ENCODE results near the gene F2RL3. TPM values are rescaled to one million over a fixed set of nuclear protein-coding genes. Genes with fewer than 3 reads are reported as not detected.
A peak's percentile ranks its signal among the peaks of the same experiment; 100 is the strongest.

Gene F2RL3
- total and polyA plus RNA-seq, 9 of the 15 experiments (the other 6 are each of a cell fraction or from before 2014, with no cell fraction given) = 1.4 to 27.6 (median 11.9) TPM

GRCh38 chr19:16875584-16876555 lies 12.9 kb upstream of the F2RL3 start (continued):
- TF ChIP-seq HOMEZ (CRISPR knock-in tag; IDR thresholded peaks at IDR 0.05) (no peak), TRIM24 (IDR thresholded peaks at IDR 0.05) (peak; percentile 30 to 60; a peak in 3 of 4 replicates), POLR2G (IDR thresholded peaks at IDR 0.05; ENCODE audit: low read depth, low read length) (0 out of 2 replicates have a peak, but pooled peaks have one; percentile 16), GATA2 (CRISPR knock-in tag; IDR thresholded peaks at IDR 0.05) (no peak), ZBTB33 (CRISPR knock-in tag; IDR thresholded peaks at IDR 0.05) (peak; percentile 91)
